HL-60 (cell line): ENCODE results near the gene DLG3.

ENCODE experiments used
- DNase-seq, 2 experiments: peaks; one replicate each; pipeline ENCODE4 v3.0.0-alpha.2; 2010 to 2020; ENCODE audit warnings: low read depth in 1 of 2, low spot score in 1 of 2
- H3K27ac ChIP-seq: fragments of 250-450 bp; sonication (Bioruptor Pico); replicated peaks from 2 replicates; pipeline ENCODE4 v1.5.1; 2020; ENCODE audit warnings: mild to moderate bottlenecking, moderate library complexity
- H3K27me3 ChIP-seq: fragments of 250-450 bp; sonication (Bioruptor Pico); 2 replicates; pipeline ENCODE4 v1.5.1; 2021; ENCODE audit warnings: mild to moderate bottlenecking, moderate library complexity; ENCODE audit not compliant: insufficient read depth, poor library complexity, severe bottlenecking
- H3K4me3 ChIP-seq: replicated peaks from 2 replicates; pipeline ENCODE4 v1.5.1; 2011; ENCODE audit warnings: mild to moderate bottlenecking, control low read depth, low read length; ENCODE audit not compliant: insufficient read depth
- CTCF ChIP-seq: IDR thresholded peaks from one replicate; pipeline ENCODE4 v1.5.1; 2011; ENCODE audit warnings: low read length, control low read depth, inconsistent platforms; ENCODE audit not compliant: insufficient read depth
- GABPA ChIP-seq: IDR thresholded peaks from 2 replicates; pipeline ENCODE4 v1.6.1; 2012; ENCODE audit warnings: low read depth
- POLR2AphosphoS5 ChIP-seq: IDR thresholded peaks from 2 replicates; pipeline ENCODE4 v1.6.1; 2012; ENCODE audit warnings: low read depth
- SPI1 ChIP-seq: IDR thresholded peaks from 2 replicates; pipeline ENCODE4 v1.6.1; 2012; ENCODE audit warnings: low read depth, mild to moderate bottlenecking, borderline replicate concordance
- TF ChIP-seq, protein P1 (sequence below): IDR thresholded peaks from 2 replicates; pipeline ENCODE4 v1.6.1; 2012; ENCODE audit warnings: low read depth; ENCODE audit not compliant: insufficient replicate concordance

The DLG3 gene

GRCh38 chrX:70456256-70456655 lies 11.6 kb downstream of the DLG3 start:
- H3K27me3 ChIP-seq, result peaks cover 8% of the 10 kb centered on the region
- H3K27ac ChIP-seq, result no peak overlapping the region
- H3K4me3 ChIP-seq, result no peak overlapping the region

DNA sequence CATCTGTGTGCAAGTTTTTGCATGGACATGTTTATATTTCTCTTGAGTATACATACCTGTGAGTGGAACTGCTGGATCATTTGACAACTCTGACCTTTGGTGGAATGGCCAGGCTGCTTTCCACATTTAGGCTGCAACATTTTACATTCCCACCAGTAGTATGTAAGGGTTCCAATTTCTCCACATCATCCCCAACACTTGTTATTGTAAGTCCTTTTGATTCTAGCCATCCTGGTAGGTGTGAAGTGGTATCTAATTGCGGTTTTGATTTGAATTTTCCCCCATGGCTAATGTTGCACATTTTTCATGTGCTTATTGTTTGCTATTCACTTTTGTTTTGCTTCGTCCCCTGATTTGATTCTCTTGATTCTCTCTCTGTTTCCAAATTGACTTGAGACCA lies 16.4 kb downstream of the DLG3 start:
- DNase-seq, result no peak
- TF ChIP-seq GABPA, result no peak
- no peak for TF ChIP-seq CTCF
- TF ChIP-seq POLR2AphosphoS5, result no peak
- TF ChIP-seq SPI1, result no peak
- TF ChIP-seq, protein P1, sequence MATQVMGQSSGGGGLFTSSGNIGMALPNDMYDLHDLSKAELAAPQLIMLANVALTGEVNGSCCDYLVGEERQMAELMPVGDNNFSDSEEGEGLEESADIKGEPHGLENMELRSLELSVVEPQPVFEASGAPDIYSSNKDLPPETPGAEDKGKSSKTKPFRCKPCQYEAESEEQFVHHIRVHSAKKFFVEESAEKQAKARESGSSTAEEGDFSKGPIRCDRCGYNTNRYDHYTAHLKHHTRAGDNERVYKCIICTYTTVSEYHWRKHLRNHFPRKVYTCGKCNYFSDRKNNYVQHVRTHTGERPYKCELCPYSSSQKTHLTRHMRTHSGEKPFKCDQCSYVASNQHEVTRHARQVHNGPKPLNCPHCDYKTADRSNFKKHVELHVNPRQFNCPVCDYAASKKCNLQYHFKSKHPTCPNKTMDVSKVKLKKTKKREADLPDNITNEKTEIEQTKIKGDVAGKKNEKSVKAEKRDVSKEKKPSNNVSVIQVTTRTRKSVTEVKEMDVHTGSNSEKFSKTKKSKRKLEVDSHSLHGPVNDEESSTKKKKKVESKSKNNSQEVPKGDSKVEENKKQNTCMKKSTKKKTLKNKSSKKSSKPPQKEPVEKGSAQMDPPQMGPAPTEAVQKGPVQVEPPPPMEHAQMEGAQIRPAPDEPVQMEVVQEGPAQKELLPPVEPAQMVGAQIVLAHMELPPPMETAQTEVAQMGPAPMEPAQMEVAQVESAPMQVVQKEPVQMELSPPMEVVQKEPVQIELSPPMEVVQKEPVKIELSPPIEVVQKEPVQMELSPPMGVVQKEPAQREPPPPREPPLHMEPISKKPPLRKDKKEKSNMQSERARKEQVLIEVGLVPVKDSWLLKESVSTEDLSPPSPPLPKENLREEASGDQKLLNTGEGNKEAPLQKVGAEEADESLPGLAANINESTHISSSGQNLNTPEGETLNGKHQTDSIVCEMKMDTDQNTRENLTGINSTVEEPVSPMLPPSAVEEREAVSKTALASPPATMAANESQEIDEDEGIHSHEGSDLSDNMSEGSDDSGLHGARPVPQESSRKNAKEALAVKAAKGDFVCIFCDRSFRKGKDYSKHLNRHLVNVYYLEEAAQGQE, result no peak
- H3K4me3 ChIP-seq, result no peak overlapping the region
- H3K27me3 ChIP-seq, result peaks cover under 1% of the 10 kb centered on the region
- no peak overlapping the region for H3K27ac ChIP-seq

More at GRCh38 chrX:70456256-70456655, 11.6 kb downstream of the DLG3 start:
- TF ChIP-seq POLR2AphosphoS5 (no peak), GABPA (no peak), SPI1 (no peak), CTCF (no peak)
- TF ChIP-seq, protein P1, result no peak
- DNase-seq, result no peak

DNA sequence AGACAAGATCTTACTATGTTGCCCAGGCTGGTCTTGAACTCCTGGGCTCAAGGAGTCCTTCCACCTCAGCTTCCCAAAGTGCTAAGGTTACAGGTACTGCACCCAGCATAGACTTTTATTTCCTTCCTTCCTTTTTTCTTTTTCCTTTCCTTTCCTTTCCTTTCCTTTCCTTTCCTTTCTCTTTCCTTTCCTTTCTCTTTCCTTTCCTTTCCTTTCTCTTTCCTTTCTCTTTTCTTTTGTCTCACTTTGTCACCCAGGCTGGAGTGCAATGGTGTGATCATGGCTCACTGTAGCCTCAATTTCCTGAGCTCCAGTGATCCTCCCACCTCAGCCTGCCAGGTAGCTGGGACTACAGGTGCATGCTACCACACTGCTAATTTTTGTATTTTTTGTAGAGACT lies 19.4 kb downstream of the DLG3 start:
- Histone ChIP-seq H3K4me3 (no peak overlapping the region), H3K27me3 (no peaks in the 10 kb centered on the region), H3K27ac (no peak overlapping the region)
- DNase-seq, result no peak
- TF ChIP-seq CTCF (no peak), POLR2AphosphoS5 (no peak), GABPA (no peak), SPI1 (no peak)
- TF ChIP-seq, protein P1, result no peak
